Ovary (tissue), 9 donors: Measurements from ENCODE around the gene ACOT8. TPM values are rescaled to one million over a fixed set of nuclear protein-coding genes. Genes with fewer than 3 reads are reported as not detected.

Experiments
- DNase-seq, 5 donors: peaks; one replicate each; pipeline ENCODE4 v3.0.0-alpha.2; 2019 to 2020
- H3K27ac ChIP-seq, 2 donors: fragments of 200-600 bp; one replicate each; pipeline versions ENCODE4 v1.5.1 to v1.8.0; 2019 to 2022
- H3K27me3 ChIP-seq: fragments of 200-600 bp; one replicate; pipeline ENCODE4 v1.8.0; 2022
- H3K36me3 ChIP-seq: fragments of 200-600 bp; sonication (generic); one replicate; pipeline ENCODE4 v1.5.1; 2019
- H3K4me1 ChIP-seq: one replicate; pipeline ENCODE4 v1.8.1; 2013; ENCODE audit warnings: mild to moderate bottlenecking, moderate library complexity; ENCODE audit not compliant: insufficient read depth
- H3K4me3 ChIP-seq: fragments of 200-600 bp; sonication (generic); one replicate; pipeline ENCODE4 v1.5.1; 2017
- H3K9me3 ChIP-seq, 2 donors: fragments of 200-600 bp in 1 of 2; sonication (generic) in 1 of 2; one replicate each; pipeline versions ENCODE4 v1.5.1 to v1.8.1; 2013 to 2019; ENCODE audit warnings: mild to moderate bottlenecking in 1 of 2, moderate library complexity in 1 of 2
- CTCF ChIP-seq, 3 donors: fragments of 450-650 bp in 2 of 3; fragments of 200-600 bp in 1 of 3; IDR thresholded peaks; one replicate each; pipeline versions ENCODE4 v1.5.1 to v1.8.0; 2016 to 2022; ENCODE audit warnings: antibody characterized with exemption in 3 of 3, mild to moderate bottlenecking in 1 of 3
- EP300 ChIP-seq: sonication (generic); formaldehyde crosslinking; IDR thresholded peaks from one replicate; pipeline ENCODE4 v1.6.1; 2017; ENCODE audit warnings: antibody characterized with exemption
- POLR2A ChIP-seq: fragments of 450-650 bp; IDR thresholded peaks from one replicate; pipeline ENCODE4 v1.6.1; 2017; ENCODE audit warnings: antibody characterized with exemption, mild to moderate bottlenecking, moderate library complexity
- WGBS, 3 donors: extraction: QIAGEN DNeasy Blood & Tissue Kit in 1 of 3; methylation state at CpG; one replicate each; pipeline versions ENCODE4 v1.1.5 to v1.1.7; 2013 to 2017; 5-methylcytosine and 5-hydroxymethylcytosine counted together
- intact Hi-C, 4 donors: fragments of 100-400 bp; cut with DNase I; formaldehyde crosslinking; loops; one replicate each; pipeline versions ENCODE4 v1.11.0 to v1.15.1; 2022 to 2023
- polyA plus RNA-seq, 2 donors: library from polyadenylated mRNA; stranded (reverse); fragments of 200-250 nt in 1 of 2; fragments of 350-450 nt in 1 of 2; fragmentation: Illumina TruSeq in 1 of 2; extraction: RNeasy Lipid Tissue Mini Kit (QIAGEN cat#74804) in 1 of 2; gene quantifications; one replicate each; pipeline ENCODE4 v1.2.3, GENCODE V29; 2013 to 2014
- total RNA-seq, 7 donors: library from RNA; depleted of rRNA in 2 of 7; stranded (reverse); fragments of >200 nt in 2 of 7; fragmentation: NEBNext Ultra II Directional in 3 of 7; extraction: Animal tissue kit (Norgen Biotek cat#: 25700) in 3 of 7; gene quantifications; one replicate each; pipeline versions ENCODE4 v1.1.0 to v1.2.4, GENCODE V29; 2016 to 2023
- donor health status: DM: no; HTN: no; CAD: no; lungs with moderate emphysema.
- donor health status: DM: no; HTN: no; CAD: no.
- donor health status: Bipolar disorder and iron deficiency.
- donor health status: DM: yes; HTN: yes; CAD: no.
- donor health status: DM: no; HTN: no; CAD: no.
- donor health status: DM: yes; HTN: yes; CAD: no.

The ACOT8 gene
- total and polyA plus RNA-seq, 9 donors: 13.5 to 26.7 (median 19.6) TPM

- no peak for TF ChIP-seq EP300
- peak; percentile 43 for TF ChIP-seq POLR2A
- TF ChIP-seq CTCF (IDR thresholded peaks at IDR 0.05): peak; percentile 61 to 75 (median 71)
- 0 to 2% (median 0%) methylated on average over 46 to 79 of the region's 79 CpGs for WGBS, 3 donors
- intact Hi-C loops: loop anchor here (2.0 to 10.0 kb wide), 9 partner anchors 42 to 202 kb away; partner anchors contain the start of genes PCIF1 (in 2 of the 4), DNTTIP1 (in 1 of the 4), WFDC3 (in 1 of the 4) and ZNF335 (in 1 of the 4)
- Histone ChIP-seq H3K27me3 (no peaks in the 10 kb centered on the region), H3K27ac (peak overlapping the region; percentile 72 to 97), H3K4me3 (peak overlapping the region; percentile 53), H3K36me3 (no peaks in the 10 kb centered on the region), H3K4me1 (peaks cover 9% of the 10 kb centered on the region), H3K9me3 (no peaks in the 10 kb centered on the region)
- peak; percentile 88 to 91 (median 89) for DNase-seq
Observed at GRCh38 chr20:45890077-45890984, 33.1 kb upstream of the ACOT8 start.

- WGBS, 3 donors: 73 to 83% (median 83%) methylated on average over 3 of the region's 3 CpGs
- peaks cover 9% of the 10 kb centered on the region for H3K4me1 ChIP-seq
- intact Hi-C loops: loop anchor here in 2 of 4 donors (5.0 to 10.0 kb wide), 2 partner anchors 46 to 56 kb away; no protein-coding TSS in a partner anchor
Observed at GRCh38 chr20:45888681-45889080, 31.5 kb upstream of the ACOT8 start.

GRCh38 chr20:45887346-45887715, 30.1 kb upstream of the ACOT8 start, which contains the start of gene SPATA25:
Gene SPATA25, minus strand, starts transcription at chr20:45887622. Its CDS starts 32 bp downstream, at chr20:45887590.
- Histone ChIP-seq H3K27ac (no peak within 1 kb of the TSS), H3K27me3 (no peaks in the 10 kb centered on the region), H3K36me3 (no peaks in the 10 kb centered on the region), H3K4me1 (peaks cover 3% of the 10 kb centered on the region), H3K9me3 (no peaks in the 10 kb centered on the region), H3K4me3 (no peak within 1 kb of the TSS)
- intact Hi-C loops: loop anchor here in 2 of 4 donors (5.0 to 10.0 kb wide), 2 partner anchors 45 to 57 kb away; no protein-coding TSS in a partner anchor
- no peak for DNase-seq
- TF ChIP-seq POLR2A (no peak), CTCF (IDR thresholded peaks at IDR 0.05) (no peak), EP300 (no peak)
- WGBS, 3 donors: 88 to 91% (median 89%) methylated on average over 8 of the region's 8 CpGs

More at GRCh38 chr20:45888681-45889080, 31.5 kb upstream of the ACOT8 start:
- no peak for DNase-seq
- no peak overlapping the region for H3K27ac ChIP-seq
- H3K4me3 ChIP-seq: no peak overlapping the region
- no peak for TF ChIP-seq CTCF (IDR thresholded peaks at IDR 0.05)
- no peak for TF ChIP-seq EP300
- no peak for TF ChIP-seq POLR2A
- H3K9me3 ChIP-seq: no peaks in the 10 kb centered on the region
- no peaks in the 10 kb centered on the region for H3K36me3 ChIP-seq
- H3K27me3 ChIP-seq: no peaks in the 10 kb centered on the region

- Histone ChIP-seq H3K4me1 (peaks cover 3% of the 10 kb centered on the region), H3K9me3 (no peaks in the 10 kb centered on the region), H3K36me3 (no peaks in the 10 kb centered on the region), H3K27me3 (no peaks in the 10 kb centered on the region), H3K4me3 (no peak overlapping the region), H3K27ac (no peak overlapping the region)
- peak in 1 of 5 donors; percentile 36 for DNase-seq
- 82 to 86% (median 84%) methylated on average over 19 of the region's 19 CpGs for WGBS, 3 donors
- intact Hi-C loops: loop anchor here in 2 of 4 donors (5.0 to 10.0 kb wide), 2 partner anchors 44 to 58 kb away; no protein-coding TSS in a partner anchor
- no peak for TF ChIP-seq POLR2A
- no peak for TF ChIP-seq EP300
- TF ChIP-seq CTCF (IDR thresholded peaks at IDR 0.05): no peak
Observed at GRCh38 chr20:45886590-45887345, 29.6 kb upstream of the ACOT8 start.
